Stimulated activated CD8-positive, alpha-beta memory T cell treated with anti-CD3 and anti-CD28 coated beads, Interleukin-4, amount 100 ng/mL, for 48 hours (primary cell): Measurements from ENCODE around the gene HCRT.
"Not testable (repeated sequence)": the region's sequence is repeated elsewhere in the genome, so short reads cannot be mapped to it uniquely, and the experiment has no call there.

Experiments
- DNase-seq: peaks from one replicate; pipeline ENCODE4 v3.0.0-alpha.2; 2020

Gene HCRT, protein sequence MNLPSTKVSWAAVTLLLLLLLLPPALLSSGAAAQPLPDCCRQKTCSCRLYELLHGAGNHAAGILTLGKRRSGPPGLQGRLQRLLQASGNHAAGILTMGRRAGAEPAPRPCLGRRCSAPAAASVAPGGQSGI

GRCh38 chr17:42184713-42185620 is at the start of gene HCRT:
Gene HCRT (minus strand): TSS chr17:42185452. CDS start chr17:42185365, 87 bp downstream.
- DNase-seq, result no peak

DNA sequence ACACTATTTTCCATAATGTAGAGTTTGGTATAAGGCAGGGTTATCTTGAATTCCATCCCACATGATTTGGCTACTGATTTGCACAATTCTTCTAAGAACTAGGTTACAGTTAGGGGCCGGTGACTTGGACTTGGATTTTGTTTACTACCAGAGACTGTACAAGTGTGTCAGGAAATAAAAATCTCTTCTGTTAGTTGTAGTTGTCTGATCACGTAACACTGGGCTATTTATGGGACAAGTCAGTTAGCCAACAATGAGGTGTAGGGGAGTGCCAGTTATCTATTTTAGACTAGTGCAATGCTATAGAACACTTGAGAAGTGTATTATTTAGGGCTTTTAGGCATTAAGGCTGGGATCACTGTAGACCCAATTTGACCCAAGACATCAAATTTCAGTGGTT is 48.7 kb upstream of the HCRT start:
- DNase-seq, result no peak

DNA sequence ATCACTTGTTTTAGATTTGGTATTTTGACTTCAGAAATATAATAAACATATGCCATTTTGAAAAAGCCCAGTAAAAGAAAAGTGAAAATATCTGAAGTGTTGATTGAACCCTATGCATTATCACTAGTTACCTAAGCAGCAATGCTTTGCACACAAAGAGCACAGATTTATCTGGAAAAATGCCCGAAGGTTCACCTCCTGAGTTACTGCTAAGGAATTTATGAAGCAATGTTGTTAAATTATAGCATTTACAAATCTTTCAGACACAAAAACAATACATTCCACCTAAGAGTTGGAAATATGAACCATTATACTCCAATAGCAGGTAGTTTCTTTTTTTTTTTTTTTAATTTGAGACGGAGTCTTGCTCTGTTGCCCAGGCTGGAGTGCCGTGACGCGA is 47.9 kb upstream of the HCRT start:
- DNase-seq, result no peak

DNA sequence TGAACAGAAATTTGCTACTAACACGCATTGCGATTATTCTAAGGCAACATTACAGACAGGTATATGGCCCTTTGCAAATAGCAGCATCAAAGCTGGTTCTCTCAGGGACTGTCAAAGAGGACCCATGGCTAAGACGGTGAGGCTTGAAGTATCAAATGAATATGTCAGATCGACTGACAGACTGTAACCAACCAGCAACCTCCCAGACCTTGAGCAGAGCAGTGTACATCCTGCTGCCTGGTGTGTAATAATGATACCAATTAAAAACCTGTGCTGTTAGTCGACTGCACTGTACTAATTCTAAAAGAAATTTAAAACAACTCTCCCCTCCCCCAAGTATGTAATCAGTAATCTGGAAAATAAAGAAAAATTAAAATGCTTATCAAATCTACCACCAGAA is 45.0 kb upstream of the HCRT start:
- DNase-seq, result no peak

DNA sequence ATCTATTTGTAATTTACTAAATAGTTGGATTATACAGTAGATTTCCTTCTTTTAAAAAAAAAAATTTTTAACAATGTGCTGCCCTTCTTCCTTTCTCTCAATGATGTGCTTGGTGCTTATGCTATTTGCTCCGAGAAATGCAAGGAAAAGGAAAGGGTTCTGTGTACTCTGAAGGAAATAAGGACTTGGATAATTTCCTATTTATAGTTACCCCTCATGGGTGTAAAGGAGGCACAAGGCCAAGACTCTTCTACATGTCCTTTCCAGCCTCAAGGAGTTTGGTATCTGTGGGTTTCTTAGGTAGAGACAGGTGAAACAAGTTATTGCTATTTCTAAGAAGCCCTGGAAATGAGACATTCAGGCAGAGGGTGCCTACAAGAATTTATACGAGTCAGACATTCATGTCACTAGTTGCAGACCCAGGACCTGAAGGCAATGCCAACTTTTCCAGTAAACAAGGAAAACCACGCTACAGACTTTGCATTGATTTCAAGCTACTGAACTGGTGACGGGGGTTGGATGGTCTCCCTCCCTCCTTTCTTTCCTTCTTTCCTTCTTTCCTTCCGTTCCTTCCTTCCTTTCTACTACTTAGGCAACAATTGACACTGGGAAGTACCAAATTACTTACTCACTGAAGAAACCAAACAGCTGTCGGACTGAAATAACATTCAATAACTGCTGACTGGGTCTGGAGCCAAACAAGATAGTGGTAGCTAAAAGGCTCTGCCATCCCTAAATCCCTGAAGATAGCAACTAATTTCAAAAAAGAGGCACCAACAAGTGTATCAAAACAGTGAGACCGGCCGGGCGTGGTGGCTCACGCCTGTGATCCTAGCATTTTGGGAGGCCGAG is 42.8 kb upstream of the HCRT start:
- DNase-seq, result no peak

- DNase-seq, result no peak
Measured at GRCh38 chr17:42225646-42226045, 40.4 kb upstream of the HCRT start.

GRCh38 chr17:42224651-42225050 is 39.4 kb upstream of the HCRT start:
- DNase-seq, result no peak

DNA sequence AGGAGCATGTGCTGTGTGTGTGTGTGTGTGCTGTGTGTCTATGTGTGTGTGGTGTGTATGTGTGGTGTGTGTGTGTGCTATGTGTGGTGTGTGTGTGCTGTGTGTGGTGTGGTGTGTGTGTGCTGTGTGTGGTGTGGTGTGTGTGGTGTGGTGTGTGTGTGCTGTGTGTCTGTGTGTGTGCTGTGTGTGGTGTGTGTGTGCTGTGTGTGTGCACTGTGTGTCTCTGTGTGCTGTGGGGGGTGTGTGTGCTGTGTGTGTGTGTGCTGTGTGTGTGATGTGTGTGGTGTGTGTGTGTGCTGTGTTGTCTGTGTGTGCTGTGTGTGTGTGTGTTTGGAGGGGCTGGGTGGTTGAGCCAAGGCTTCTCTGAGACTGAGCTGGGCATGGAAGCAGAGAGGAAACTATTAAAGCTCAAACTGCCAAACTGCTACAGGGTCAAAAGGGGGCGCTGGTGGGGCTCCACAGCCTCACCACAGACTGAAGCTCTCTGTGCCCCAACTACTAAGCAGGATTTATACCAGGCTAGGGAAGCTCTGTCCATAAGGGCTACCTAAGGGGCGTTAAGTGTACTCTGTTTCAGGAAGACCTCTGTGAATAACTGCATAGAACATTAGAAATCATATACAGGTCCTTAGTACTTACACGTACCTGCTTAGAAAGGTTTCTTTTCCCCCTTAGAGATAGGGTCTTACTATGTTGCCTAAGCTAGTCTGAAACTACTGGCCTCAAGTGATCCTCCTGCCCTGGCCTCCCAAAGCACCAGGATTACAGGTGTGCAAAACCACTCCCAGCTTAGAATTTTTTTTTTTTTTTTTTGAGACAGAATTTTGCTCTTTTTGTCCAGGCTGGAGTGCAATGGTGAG is 36.9 kb upstream of the HCRT start:
- peak; percentile 68 for DNase-seq

GRCh38 chr17:42219280-42219679 is 34.0 kb upstream of the HCRT start:
- DNase-seq, result not testable (repeated sequence)

- DNase-seq, result no peak
Measured at GRCh38 chr17:42214156-42214555, 28.9 kb upstream of the HCRT start.

DNA sequence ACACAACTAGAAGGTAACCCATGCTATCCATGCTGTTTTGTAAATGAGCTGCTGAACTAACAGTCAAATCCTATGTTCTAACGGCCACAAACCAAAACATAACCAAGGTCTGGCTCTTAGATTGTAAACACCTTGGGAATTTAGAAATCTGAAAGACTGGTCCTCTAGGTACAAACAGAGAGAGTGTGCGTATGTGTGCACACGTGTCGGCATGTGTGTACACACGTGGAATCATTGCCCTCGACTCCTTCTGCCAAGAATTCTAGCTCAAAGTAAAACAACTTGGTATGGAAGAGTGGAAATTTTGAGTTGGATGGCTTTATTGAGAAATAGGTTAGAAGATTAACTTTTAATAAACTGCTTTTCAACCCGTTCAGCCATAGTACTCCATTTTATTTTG is 27.1 kb upstream of the HCRT start:
- DNase-seq, result no peak

DNA sequence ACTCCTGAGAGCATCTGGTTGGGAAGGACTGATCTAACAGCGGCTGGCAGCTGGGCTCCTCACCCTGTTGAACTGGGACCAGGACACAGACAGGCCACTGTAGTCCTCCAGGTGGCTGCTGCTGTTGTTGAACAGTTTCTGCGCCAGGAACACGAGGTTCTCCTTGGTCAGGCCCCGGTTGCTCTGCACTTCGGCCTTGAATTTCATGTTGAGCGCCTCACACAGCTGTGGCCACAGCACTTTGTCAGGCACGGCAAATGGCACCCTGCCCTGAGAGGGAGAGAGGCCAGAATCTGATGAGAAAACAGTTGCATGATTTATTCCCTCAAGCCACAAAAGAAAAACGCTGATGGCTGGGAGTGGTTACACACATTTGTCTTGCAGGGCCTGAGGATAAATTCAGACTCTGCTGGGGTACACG is 26.7 kb upstream of the HCRT start:
- not testable (repeated sequence) for DNase-seq

DNA sequence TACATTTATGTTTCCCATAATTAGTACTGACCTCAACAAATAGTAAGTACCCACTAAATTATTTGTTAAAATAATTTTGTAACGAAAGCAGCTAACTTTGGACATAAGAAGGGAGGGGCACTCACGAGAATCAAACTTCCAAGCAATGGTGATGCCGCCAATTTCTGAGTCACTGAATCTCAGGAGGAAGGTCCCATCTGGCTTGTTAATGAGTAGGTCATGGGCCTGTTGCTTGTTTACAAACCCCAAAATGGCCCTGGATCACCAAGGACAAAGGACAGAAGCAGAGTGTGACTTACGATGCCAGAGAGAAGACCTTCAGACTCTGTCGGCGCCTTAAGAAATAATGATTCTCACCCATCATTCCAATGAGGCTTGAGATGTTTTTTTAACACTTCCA is 24.8 kb upstream of the HCRT start:
- DNase-seq, result no peak

DNA sequence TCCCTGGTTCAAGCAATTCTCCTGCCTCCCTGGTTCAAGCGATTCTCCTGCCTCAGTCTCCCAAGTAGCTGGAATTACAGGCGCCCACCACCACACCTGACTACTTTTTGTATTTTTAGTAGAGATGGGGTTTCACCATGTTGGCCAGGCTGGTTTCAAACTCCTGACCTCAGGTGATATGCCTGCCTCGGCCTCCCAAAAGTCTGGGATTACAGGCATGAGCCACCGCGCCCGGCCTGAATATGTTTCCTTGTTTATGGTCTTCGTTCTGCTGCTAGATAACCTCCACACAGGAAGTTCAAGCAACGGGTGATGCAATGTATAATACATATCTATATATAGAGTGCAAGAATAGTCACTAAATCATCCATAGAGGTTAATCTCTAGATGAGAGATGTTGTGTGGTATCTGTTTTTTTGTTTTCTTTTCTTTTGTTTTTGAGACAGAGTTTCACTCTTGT is 20.9 kb upstream of the HCRT start:
- DNase-seq, result not testable (repeated sequence)

DNA sequence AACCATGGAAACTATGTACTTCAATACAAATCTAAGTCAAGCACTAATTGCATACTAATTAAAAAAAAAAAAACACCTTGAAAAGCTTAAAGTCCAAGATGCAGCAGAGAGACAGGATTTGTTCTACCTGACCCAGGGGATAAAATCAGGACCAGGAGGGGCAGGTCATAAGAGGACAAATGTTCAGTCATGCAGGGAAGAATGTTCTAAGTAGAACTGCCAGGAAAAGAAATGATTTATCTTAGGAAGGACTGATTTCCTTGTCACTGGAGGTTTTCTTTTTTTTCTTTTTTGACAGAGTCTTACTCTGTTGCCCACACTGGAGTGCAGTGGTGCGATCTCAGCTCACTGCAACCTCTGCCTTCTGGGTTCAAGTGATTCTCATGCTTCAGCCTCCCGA is 18.1 kb upstream of the HCRT start:
- no peak for DNase-seq

DNA sequence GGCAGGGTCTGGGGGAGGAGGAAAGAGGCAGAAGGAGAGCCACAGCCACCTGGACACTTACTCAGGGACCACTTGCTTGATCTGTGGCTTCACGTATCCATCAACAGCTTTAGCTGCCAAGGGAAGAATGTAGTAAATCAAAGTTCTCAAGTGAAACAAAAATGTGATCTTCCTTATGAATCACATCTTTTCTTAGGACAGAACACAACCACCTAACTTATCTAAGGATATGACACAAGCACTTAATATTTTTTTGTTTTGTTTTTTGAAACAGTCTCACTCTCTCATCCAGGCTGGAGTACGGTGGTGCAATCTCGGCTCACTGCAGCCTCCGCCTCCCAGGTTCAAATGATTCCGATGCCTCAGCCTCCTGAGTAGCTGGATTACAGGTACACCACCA is 17.4 kb upstream of the HCRT start:
- no peak for DNase-seq

GRCh38 chr17:42202159-42202558 is 16.9 kb upstream of the HCRT start:
- DNase-seq, result no peak

DNA sequence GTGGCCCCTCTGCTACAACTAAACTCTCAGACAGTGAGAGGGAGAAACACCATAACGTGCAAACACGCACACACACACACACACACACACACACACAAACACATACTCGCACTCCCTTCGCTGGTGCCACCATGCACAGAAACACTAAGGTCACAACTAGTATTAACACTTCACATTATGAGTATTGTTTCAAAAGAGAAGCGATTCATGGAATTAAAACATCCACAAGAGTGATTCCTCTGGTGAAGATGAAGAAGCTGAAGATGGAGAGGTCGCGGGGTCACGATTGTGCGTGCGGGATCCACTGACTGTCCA is 16.2 kb upstream of the HCRT start:
- DNase-seq, result no peak

DNA sequence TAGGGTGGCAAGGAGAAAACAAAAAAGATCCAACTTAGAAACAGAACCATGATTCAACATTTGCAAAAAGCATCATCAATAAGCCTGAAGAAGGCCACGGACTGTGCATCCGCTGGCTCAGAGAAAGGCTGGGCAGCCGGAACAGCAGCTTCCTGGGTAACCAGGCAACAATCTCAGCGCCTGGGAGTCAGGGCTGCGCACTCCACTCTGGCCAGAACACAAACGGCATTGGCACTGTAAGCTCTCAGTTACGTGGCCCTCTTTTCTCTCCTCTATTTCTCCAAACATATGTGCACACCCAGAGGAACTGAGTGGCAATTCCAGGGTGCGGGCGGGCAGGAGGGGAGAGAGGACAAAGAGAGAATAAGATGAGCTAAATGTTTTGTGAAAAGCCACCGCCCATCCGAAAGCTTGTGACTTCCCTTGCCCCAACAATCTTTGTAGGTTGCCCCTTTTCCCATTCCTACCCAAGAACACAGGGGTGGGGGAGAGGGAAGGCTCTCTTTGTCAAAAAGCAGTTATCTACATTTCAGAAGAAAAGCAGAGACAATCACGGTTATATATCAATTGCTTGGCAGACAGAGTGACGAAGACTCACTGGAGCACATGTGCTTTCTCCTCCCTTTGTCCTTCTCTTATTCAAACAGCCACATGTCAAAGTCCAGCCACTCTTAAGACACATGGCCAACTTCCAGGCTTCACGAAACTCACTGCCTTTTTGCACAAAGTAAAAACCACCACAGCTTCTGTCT is 15.6 kb upstream of the HCRT start:
- DNase-seq, result no peak

GRCh38 chr17:42199416-42200011 is 14.3 kb upstream of the HCRT start:
- DNase-seq, result no peak

DNA sequence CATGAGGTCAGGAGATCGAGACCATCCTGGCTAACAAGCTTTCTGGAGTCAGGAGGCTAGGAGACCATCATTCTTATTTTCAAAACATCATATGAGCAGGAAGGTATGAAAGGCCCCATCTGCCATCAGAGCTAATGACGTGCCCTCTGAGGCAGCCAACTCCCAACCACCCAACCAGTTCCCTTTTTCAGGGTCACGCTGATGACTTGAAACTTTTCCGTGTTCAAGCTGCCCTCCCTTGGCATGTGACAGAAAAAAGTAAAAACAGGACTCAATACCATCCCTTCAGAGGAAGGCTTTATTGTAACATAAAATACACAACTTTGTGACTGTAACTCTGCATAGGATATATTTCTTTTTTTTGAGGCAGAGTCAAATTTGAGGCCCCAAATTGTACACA is 13.6 kb upstream of the HCRT start:
- DNase-seq, result no peak
